Panc1 (cell line): Measurements from ENCODE around the gene PCNX1. TPM values are rescaled to one million over a fixed set of nuclear protein-coding genes. Genes with fewer than 3 reads are reported as not detected.

Experiments
- ATAC-seq: fragments of 200-7000 bp; cut with Tn5 transposase; 2 replicates; pipeline ENCODE4 v1.9.1; 2020; ENCODE audit warnings: mild to moderate bottlenecking, moderate library complexity
- BruUV-seq: library from RNA; stranded (reverse); fragments of 400-500 nt; replicated peaks from 2 replicates; lab custom pipeline; 2021; lab: Mats Ljungman, UMichigan
- CTCF ChIA-PET: fragments of 300-600 bp; sonication (Branson Sonifier 250); formaldehyde crosslinking; loops from one replicate; lab custom pipeline; 2022; ENCODE audit warnings: antibody characterized with exemption; lab: Charles Lee
- POLR2A ChIA-PET: fragments of 300-600 bp; sonication (Branson Sonifier 250); formaldehyde crosslinking; loops from one replicate; lab custom pipeline; 2022; ENCODE audit warnings: antibody characterized with exemption; lab: Charles Lee
- DNase-seq: peaks from one replicate; pipeline ENCODE4 v3.0.0-alpha.2; 2010; ENCODE audit warnings: low read depth, low spot score
- H3K27ac ChIP-seq: 2 replicates; pipeline ENCODE4 v1.5.1; 2011; ENCODE audit warnings: mild to moderate bottlenecking, low read length, inconsistent platforms
- H3K27me3 ChIP-seq: fragments of 200-500 bp; sonication (Bioruptor generic); 2 replicates; pipeline ENCODE4 v1.6.0; 2014; ENCODE audit warnings: low read length, inconsistent platforms; ENCODE audit not compliant: control insufficient read depth, insufficient read depth
- H3K36me3 ChIP-seq: fragments of 200-500 bp; sonication (Bioruptor generic); 2 replicates; pipeline ENCODE4 v1.5.1; 2014; ENCODE audit warnings: inconsistent platforms, mild to moderate bottlenecking, low read length, moderate library complexity; ENCODE audit not compliant: control insufficient read depth, insufficient read depth
- H3K4me1 ChIP-seq: 2 replicates; pipeline ENCODE4 v1.5.1; 2011; ENCODE audit warnings: inconsistent platforms, mild to moderate bottlenecking, low read length, moderate library complexity; ENCODE audit not compliant: control insufficient read depth, insufficient read depth
- H3K4me3 ChIP-seq, 2 experiments: 2 replicates each; pipeline ENCODE4 v1.5.1; 2011 to 2012; ENCODE audit warnings: low read depth in 2 of 2, low read length in 2 of 2, mild to moderate bottlenecking in 2 of 2, inconsistent platforms in 1 of 2, moderate library complexity in 1 of 2
- H3K9me3 ChIP-seq: fragments of 200-500 bp; sonication (Bioruptor generic); 2 replicates; pipeline ENCODE4 v1.5.1; 2014; ENCODE audit warnings: low read depth, mild to moderate bottlenecking, inconsistent platforms, low read length, moderate library complexity; ENCODE audit not compliant: control insufficient read depth, insufficient read depth
- POLR2AphosphoS5 ChIP-seq: IDR thresholded peaks from 2 replicates; pipeline ENCODE4 v1.6.1; 2012; ENCODE audit warnings: mild to moderate bottlenecking, low read depth, low read length, moderate library complexity
- REST ChIP-seq, 2 experiments: IDR thresholded peaks; 2 replicates each; pipeline ENCODE4 v1.6.1; 2011 to 2012; ENCODE audit warnings: low read depth in 2 of 2, control low read depth in 1 of 2, low read length in 1 of 2, mild to moderate bottlenecking in 1 of 2, moderate library complexity in 1 of 2; ENCODE audit not compliant: insufficient read depth in 1 of 2
- SIN3A ChIP-seq: IDR thresholded peaks from 2 replicates; pipeline ENCODE4 v1.6.1; 2012; ENCODE audit warnings: low read depth, mild to moderate bottlenecking, low read length, moderate library complexity, borderline replicate concordance; ENCODE audit not compliant: insufficient read depth
- TCF7L2 ChIP-seq: IDR thresholded peaks from 2 replicates; pipeline ENCODE4 v1.6.1; 2011; ENCODE audit warnings: mild to moderate bottlenecking, low read depth, low read length, inconsistent platforms
- in situ Hi-C: cut with HindIII; loops from 2 replicates; pipeline ENCODE4 v1.10.0; 2016; ENCODE audit warnings: low sequenced_read_pairs, low pct_unique_long_range_greater_than_20kb
- intact Hi-C: fragments of 100-400 bp; cut with micrococcal nuclease; formaldehyde crosslinking; loops from one replicate; pipeline ENCODE4 v1.10.0; 2022; ENCODE audit not compliant: unreplicated experiment
- total RNA-seq: library from RNA; stranded (reverse); gene quantifications from one replicate; pipeline ENCODE4 v1.2.1, GENCODE V29; 2021; ENCODE audit not compliant: unreplicated experiment
- TF ChIP-seq, protein P1 (sequence below): fragments of 450-650 bp; IDR thresholded peaks from 2 replicates; pipeline ENCODE4 v1.5.1; 2017; ENCODE audit warnings: mild to moderate bottlenecking

PCNX1 gene
- total RNA-seq, 1 experiment from 2014 or later, result 30.5 TPM

DNA sequence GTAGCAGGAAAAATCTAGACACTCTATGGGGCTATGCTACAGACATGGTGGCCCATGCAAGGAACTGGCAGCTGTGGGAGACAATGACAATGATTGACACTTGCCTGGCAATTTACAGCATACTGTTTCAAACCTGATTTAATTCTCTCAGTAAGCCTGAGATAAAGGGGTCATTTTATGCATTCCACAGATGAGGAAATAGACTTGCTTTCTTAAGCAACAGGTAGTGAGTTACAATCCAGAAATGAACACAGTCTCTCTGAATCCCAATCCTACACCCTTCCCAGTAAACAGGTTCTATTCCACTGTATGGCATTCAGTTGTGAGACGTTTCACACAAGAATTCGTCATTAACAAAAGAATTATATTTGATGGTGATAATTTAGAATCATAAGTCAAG, 15.5 kb upstream of the PCNX1 start:
- POLR2A ChIA-PET, result no interaction called here
- ATAC-seq (no peak), DNase-seq (no peak)
- no peak overlapping the region for H3K27ac ChIP-seq
- CTCF ChIA-PET, result no interaction called here
- peaks cover 3% of the 10 kb centered on the region; the same call in 1 of the 2 replicates for H3K27me3 ChIP-seq
- no peaks in the 10 kb centered on the region for H3K36me3 ChIP-seq
- in situ Hi-C loops, result no loop called here
- no peaks in the 10 kb centered on the region for H3K9me3 ChIP-seq
- BruUV-seq, result no TSS peak
- intact Hi-C loops, result no loop called here
- H3K4me1 ChIP-seq, result no peaks in the 10 kb centered on the region
- TF ChIP-seq, protein P1, sequence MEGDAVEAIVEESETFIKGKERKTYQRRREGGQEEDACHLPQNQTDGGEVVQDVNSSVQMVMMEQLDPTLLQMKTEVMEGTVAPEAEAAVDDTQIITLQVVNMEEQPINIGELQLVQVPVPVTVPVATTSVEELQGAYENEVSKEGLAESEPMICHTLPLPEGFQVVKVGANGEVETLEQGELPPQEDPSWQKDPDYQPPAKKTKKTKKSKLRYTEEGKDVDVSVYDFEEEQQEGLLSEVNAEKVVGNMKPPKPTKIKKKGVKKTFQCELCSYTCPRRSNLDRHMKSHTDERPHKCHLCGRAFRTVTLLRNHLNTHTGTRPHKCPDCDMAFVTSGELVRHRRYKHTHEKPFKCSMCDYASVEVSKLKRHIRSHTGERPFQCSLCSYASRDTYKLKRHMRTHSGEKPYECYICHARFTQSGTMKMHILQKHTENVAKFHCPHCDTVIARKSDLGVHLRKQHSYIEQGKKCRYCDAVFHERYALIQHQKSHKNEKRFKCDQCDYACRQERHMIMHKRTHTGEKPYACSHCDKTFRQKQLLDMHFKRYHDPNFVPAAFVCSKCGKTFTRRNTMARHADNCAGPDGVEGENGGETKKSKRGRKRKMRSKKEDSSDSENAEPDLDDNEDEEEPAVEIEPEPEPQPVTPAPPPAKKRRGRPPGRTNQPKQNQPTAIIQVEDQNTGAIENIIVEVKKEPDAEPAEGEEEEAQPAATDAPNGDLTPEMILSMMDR, result no peak
- TF ChIP-seq REST (IDR thresholded peaks at IDR 0.05; ENCODE audit: insufficient read depth in 1 of 2, low read depth in 2 of 2, low read length in 1 of 2) (no peak), POLR2AphosphoS5 (no peak), TCF7L2 (no peak)
- no peak overlapping the region for H3K4me3 ChIP-seq

GRCh38 chr14:70893062-70893845, 14.0 kb upstream of the PCNX1 start:
- no peaks in the 10 kb centered on the region for H3K9me3 ChIP-seq
- H3K4me3 ChIP-seq, result no peak overlapping the region
- in situ Hi-C loops, result no loop called here
- intact Hi-C loops, result no loop called here
- no peak for ATAC-seq
- ChIA-PET CTCF (no interaction called here), POLR2A (no interaction called here)
- H3K4me1 ChIP-seq, result no peaks in the 10 kb centered on the region
- no peak for DNase-seq
- no peak overlapping the region for H3K27ac ChIP-seq
- no peaks in the 10 kb centered on the region for H3K36me3 ChIP-seq
- no peaks in the 10 kb centered on the region; the same call in 1 of the 2 replicates for H3K27me3 ChIP-seq
- BruUV-seq, result no TSS peak
- TF ChIP-seq TCF7L2 (no peak), POLR2AphosphoS5 (no peak), REST (IDR thresholded peaks at IDR 0.05; ENCODE audit: insufficient read depth in 1 of 2, low read depth in 2 of 2, low read length in 1 of 2) (no peak), SIN3A (no peak)
- TF ChIP-seq, protein P1, result no peak
